Measurements from ENCODE around the gene CYP2W1. TPM values are rescaled to one million over a fixed set of nuclear protein-coding genes. Genes with fewer than 3 reads are reported as not detected.

The CYP2W1 gene
- polyA plus RNA-seq, 2 of the 4 experiments (the other 2 are of a cell fraction), result not detected

- Histone ChIP-seq H3K4me2 (no peak overlapping the region), H3K9me3 (no peaks in the 10 kb centered on the region), H3K27ac (no peak overlapping the region), H3K4me3 (no peak overlapping the region), H3K4me1 (peaks cover 16% of the 10 kb centered on the region; the same call in 1 of the 3 replicates)
- FAIRE-seq (no peak), ATAC-seq (peak in 1 of 2 experiments; percentile 7; a peak in 2 of 6 replicates), DNase-seq (ENCODE audit: low read depth in 1 of 2, low spot score in 1 of 2) (no peak)
- TF ChIP-seq HES2 (IDR thresholded peaks at IDR 0.05) (no peak), NPAS2 (CRISPR knock-in tag; IDR thresholded peaks at IDR 0.05; ENCODE audit: borderline replicate concordance) (no peak), ZFP36 (IDR thresholded peaks at IDR 0.05; ENCODE audit: borderline replicate concordance, partially characterized antibody) (no peak), ATOH8 (CRISPR knock-in tag; IDR thresholded peaks at IDR 0.05; ENCODE audit: low read depth) (no peak), FOXS1 (CRISPR knock-in tag; IDR thresholded peaks at IDR 0.05) (no peak), JUNB (IDR thresholded peaks at IDR 0.05) (no peak), TP53 (CRISPR knock-in tag; IDR thresholded peaks at IDR 0.05) (no peak), MYC (IDR thresholded peaks at IDR 0.05; ENCODE audit: borderline replicate concordance, low read length) (no peak), TFCP2L1 (CRISPR knock-in tag; IDR thresholded peaks at IDR 0.05) (no peak), NFE2L2 (conservative IDR thresholded peaks at IDR 0.05; ENCODE audit: low read length) (no peak)
- CTCF ChIA-PET, result interaction anchor here (0.9 to 4.0 kb wide), 5 partner anchors 8 to 192 kb away, joined by 3 to 22 read pairs (median 5); no protein-coding TSS in a partner anchor
- 93% methylated on average over 23 of the region's 39 CpGs for WGBS (ENCODE audit: missing lambda C conversion rate)
- POLR2A ChIA-PET, result interaction anchor here (2.1 kb wide), 1 partner anchor 9 kb away, joined by 8 read pairs; the partner anchor contains the start of gene COX19
These were observed 1.6 kb downstream of the CYP2W1 start for GRCh38 chr7:984361-985126.

- 70% methylated on average over 2 of the region's 16 CpGs for WGBS (ENCODE audit: missing lambda C conversion rate)
- DNase-seq (ENCODE audit: low read depth in 1 of 2, low spot score in 1 of 2) (no peak), ATAC-seq (no peak), FAIRE-seq (no peak)
- no peak for TF ChIP-seq MAFK (IDR thresholded peaks at IDR 0.05; ENCODE audit: partially characterized antibody)
- no peak for TF ChIP-seq ESRRA (IDR thresholded peaks at IDR 0.05; ENCODE audit: borderline replicate concordance, low read length)
- no peak for TF ChIP-seq ATOH8 (CRISPR knock-in tag; IDR thresholded peaks at IDR 0.05; ENCODE audit: low read depth)
- TF ChIP-seq HDAC2 (IDR thresholded peaks at IDR 0.05), result no peak
- no peak for TF ChIP-seq ZC3H11A (IDR thresholded peaks at IDR 0.05)
- TF ChIP-seq NFE2L2 (conservative IDR thresholded peaks at IDR 0.05; ENCODE audit: low read length), result no peak
- TF ChIP-seq CBX2 (IDR thresholded peaks at IDR 0.05; ENCODE audit: borderline replicate concordance, low read depth), result no peak
- no peak for TF ChIP-seq HMGXB4 (CRISPR knock-in tag; IDR thresholded peaks at IDR 0.05; ENCODE audit: borderline replicate concordance)
- no peak for TF ChIP-seq CEBPB (IDR thresholded peaks at IDR 0.05)
- TF ChIP-seq FOXS1 (CRISPR knock-in tag; IDR thresholded peaks at IDR 0.05), result no peak
- TF ChIP-seq HOXB13 (CRISPR knock-in tag; IDR thresholded peaks at IDR 0.05; ENCODE audit: low read depth), result no peak
- no peak for TF ChIP-seq ZFP36 (IDR thresholded peaks at IDR 0.05; ENCODE audit: borderline replicate concordance, partially characterized antibody)
- no peak for TF ChIP-seq PBX3 (IDR thresholded peaks at IDR 0.05)
- POLR2A ChIA-PET, result interaction anchor here (2.1 kb wide), 1 partner anchor 10 kb away, joined by 8 read pairs; the partner anchor contains the start of gene COX19
- Histone ChIP-seq H3K4me3 (no peak overlapping the region), H3K9me3 (no peaks in the 10 kb centered on the region), H3K4me2 (no peak overlapping the region), H3K4me1 (peaks cover 16% of the 10 kb centered on the region; the same call in 1 of the 3 replicates), H3K27ac (no peak overlapping the region)
- CTCF ChIA-PET, result interaction anchor here (0.9 to 4.0 kb wide), 5 partner anchors 8 to 192 kb away, joined by 3 to 22 read pairs (median 5); no protein-coding TSS in a partner anchor
These were observed 2.1 kb downstream of the CYP2W1 start for GRCh38 chr7:985127-985416.
